NT2/D1 (cell line): ENCODE measurements around the gene CDHR3.

Experiments used
- DNase-seq: peaks from one replicate; pipeline ENCODE4 v3.0.0-alpha.2; 2011; ENCODE audit warnings: low read depth, low spot score
- H3K27me3 ChIP-seq: 2 replicates; pipeline ENCODE4 v1.6.0; 2011; ENCODE audit warnings: mild to moderate bottlenecking; ENCODE audit not compliant: insufficient read length, insufficient read depth
- H3K36me3 ChIP-seq: 2 replicates; pipeline ENCODE4 v1.6.1; 2011; ENCODE audit warnings: mild to moderate bottlenecking, low read length, mixed read lengths; ENCODE audit not compliant: insufficient read depth, insufficient read length
- H3K4me1 ChIP-seq: 2 replicates; pipeline ENCODE4 v1.5.1; 2011; ENCODE audit not compliant: insufficient read depth, insufficient read length
- H3K4me3 ChIP-seq: 2 replicates; pipeline ENCODE4 v1.5.1; 2011; ENCODE audit warnings: low read depth; ENCODE audit not compliant: insufficient read length
- H3K9ac ChIP-seq: 2 replicates; pipeline ENCODE4 v1.6.0; 2011; ENCODE audit warnings: low read depth; ENCODE audit not compliant: insufficient read length
- H3K9me3 ChIP-seq: 2 replicates; pipeline ENCODE4 v1.5.1; 2011; ENCODE audit warnings: mild to moderate bottlenecking, low read length; ENCODE audit not compliant: insufficient read depth
- SUZ12 ChIP-seq: IDR thresholded peaks from 2 replicates; pipeline ENCODE4 v1.6.1; 2011; ENCODE audit not compliant: insufficient read length, insufficient read depth; ENCODE audit errors: extremely low read depth
- YY1 ChIP-seq: IDR thresholded peaks from 2 replicates; pipeline ENCODE4 v1.6.1; 2011; ENCODE audit not compliant: insufficient read length, insufficient read depth
- ZNF274 ChIP-seq: IDR thresholded peaks from 2 replicates; pipeline ENCODE4 v1.6.1; 2011; ENCODE audit warnings: mild to moderate bottlenecking, low read depth, low read length

The CDHR3 gene

GRCh38 chr7:105962353-105962752, 711 bp upstream of the CDHR3 start:
- Histone ChIP-seq H3K9ac (no peak overlapping the region), H3K36me3 (no peaks in the 10 kb centered on the region), H3K9me3 (no peaks in the 10 kb centered on the region), H3K27me3 (no peaks in the 10 kb centered on the region), H3K4me3 (no peak overlapping the region), H3K4me1 (no peaks in the 10 kb centered on the region)
- DNase-seq: no peak
- TF ChIP-seq SUZ12 (no peak), YY1 (no peak), ZNF274 (no peak)

- no peak overlapping the region for H3K4me3 ChIP-seq
- no peak for TF ChIP-seq YY1
- no peak for TF ChIP-seq SUZ12
- TF ChIP-seq ZNF274: no peak
- no peaks in the 10 kb centered on the region for H3K27me3 ChIP-seq
- no peaks in the 10 kb centered on the region for H3K9me3 ChIP-seq
- no peaks in the 10 kb centered on the region for H3K4me1 ChIP-seq
- no peaks in the 10 kb centered on the region for H3K36me3 ChIP-seq
- no peak for DNase-seq
- H3K9ac ChIP-seq: no peak overlapping the region
Observed at GRCh38 chr7:105971845-105972244, 8.8 kb downstream of the CDHR3 start.

- Histone ChIP-seq H3K4me1 (no peaks in the 10 kb centered on the region), H3K4me3 (no peak overlapping the region), H3K27me3 (no peaks in the 10 kb centered on the region), H3K9me3 (no peaks in the 10 kb centered on the region), H3K9ac (no peak overlapping the region), H3K36me3 (no peaks in the 10 kb centered on the region)
- TF ChIP-seq SUZ12 (no peak), YY1 (no peak), ZNF274 (no peak)
- DNase-seq: no peak
Observed at GRCh38 chr7:105972276-105972675, 9.2 kb downstream of the CDHR3 start.

GRCh38 chr7:105974471-105974870, 11.4 kb downstream of the CDHR3 start:
- Histone ChIP-seq H3K9me3 (no peaks in the 10 kb centered on the region), H3K4me1 (no peaks in the 10 kb centered on the region), H3K9ac (no peak overlapping the region), H3K4me3 (no peak overlapping the region), H3K27me3 (no peaks in the 10 kb centered on the region), H3K36me3 (no peaks in the 10 kb centered on the region)
- no peak for TF ChIP-seq YY1
- TF ChIP-seq ZNF274: no peak
- no peak for TF ChIP-seq SUZ12
- no peak for DNase-seq

GRCh38 chr7:105975770-105976417, 12.8 kb downstream of the CDHR3 start:
- no peaks in the 10 kb centered on the region for H3K9me3 ChIP-seq
- no peak for TF ChIP-seq YY1
- TF ChIP-seq ZNF274: no peak
- TF ChIP-seq SUZ12: no peak
- H3K4me1 ChIP-seq: no peaks in the 10 kb centered on the region
- no peak overlapping the region for H3K4me3 ChIP-seq
- H3K27me3 ChIP-seq: no peaks in the 10 kb centered on the region
- H3K9ac ChIP-seq: no peak overlapping the region
- no peak for DNase-seq
- H3K36me3 ChIP-seq: no peaks in the 10 kb centered on the region

GRCh38 chr7:105976868-105977267, 13.8 kb downstream of the CDHR3 start:
- H3K4me1 ChIP-seq: no peaks in the 10 kb centered on the region
- H3K27me3 ChIP-seq: no peaks in the 10 kb centered on the region
- H3K36me3 ChIP-seq: no peaks in the 10 kb centered on the region
- no peak overlapping the region for H3K9ac ChIP-seq
- TF ChIP-seq YY1 (no peak), ZNF274 (no peak), SUZ12 (no peak)
- no peak for DNase-seq
- H3K4me3 ChIP-seq: no peak overlapping the region
- H3K9me3 ChIP-seq: no peaks in the 10 kb centered on the region

GRCh38 chr7:105978035-105978434, 15.0 kb downstream of the CDHR3 start:
- H3K27me3 ChIP-seq: no peaks in the 10 kb centered on the region
- DNase-seq: no peak
- no peaks in the 10 kb centered on the region for H3K36me3 ChIP-seq
- no peak overlapping the region for H3K4me3 ChIP-seq
- H3K4me1 ChIP-seq: no peaks in the 10 kb centered on the region
- no peaks in the 10 kb centered on the region for H3K9me3 ChIP-seq
- TF ChIP-seq YY1 (no peak), ZNF274 (no peak), SUZ12 (no peak)
- H3K9ac ChIP-seq: no peak overlapping the region

GRCh38 chr7:105978974-105979373, 15.9 kb downstream of the CDHR3 start:
- TF ChIP-seq ZNF274: no peak
- TF ChIP-seq YY1: no peak
- no peak for TF ChIP-seq SUZ12
- no peak for DNase-seq
- H3K9ac ChIP-seq: no peak overlapping the region

More at GRCh38 chr7:105978974-105979373, 15.9 kb downstream of the CDHR3 start:
- Histone ChIP-seq H3K4me3 (no peak overlapping the region), H3K9me3 (no peaks in the 10 kb centered on the region), H3K27me3 (no peaks in the 10 kb centered on the region), H3K4me1 (no peaks in the 10 kb centered on the region), H3K36me3 (no peaks in the 10 kb centered on the region)
